Sigmoid colon (tissue), 7 donors: ENCODE measurements around the gene TMPRSS4. TPM values are rescaled to one million over a fixed set of nuclear protein-coding genes. Genes with fewer than 3 reads are reported as not detected.

Experiments used
- DNase-seq: peaks from one replicate; pipeline ENCODE4 v3.0.0-alpha.2; 2019
- H3K27ac ChIP-seq, 4 donors: fragments of 200-600 bp; sonication (generic); one replicate each; pipeline ENCODE4 v1.5.1; 2016 to 2019; ENCODE audit warnings: mild to moderate bottlenecking in 1 of 4
- H3K27me3 ChIP-seq, 3 donors: fragments of 200-600 bp; sonication (generic); one replicate each; pipeline ENCODE4 v1.5.1; 2019; ENCODE audit warnings: mild to moderate bottlenecking in 1 of 3
- H3K36me3 ChIP-seq, 4 donors: fragments of 200-600 bp; sonication (generic); one replicate each; pipeline ENCODE4 v1.5.1; 2016 to 2019
- H3K4me1 ChIP-seq, 4 donors: fragments of 200-600 bp; sonication (generic); one replicate each; pipeline ENCODE4 v1.5.1; 2017 to 2019
- H3K4me3 ChIP-seq, 4 donors: fragments of 200-600 bp; sonication (generic); one replicate each; pipeline ENCODE4 v1.5.1; 2017 to 2019; ENCODE audit warnings: mild to moderate bottlenecking in 2 of 4, moderate library complexity in 1 of 4
- H3K9me3 ChIP-seq, 4 donors: fragments of 200-600 bp in 3 of 4; sonication (generic) in 3 of 4; one replicate each; pipeline versions ENCODE4 v1.5.1 to v1.6.1; 2013 to 2019
- CTCF ChIP-seq, 4 experiments: fragments of 450-650 bp in 3 of 4; fragments of 200-600 bp in 1 of 4; IDR thresholded peaks; one replicate each; pipeline ENCODE4 v1.5.1; 2016 to 2019; ENCODE audit warnings: antibody characterized with exemption in 4 of 4, mild to moderate bottlenecking in 3 of 4, moderate library complexity in 2 of 4
- EP300 ChIP-seq, 4 donors: sonication (generic); formaldehyde crosslinking; IDR thresholded peaks; one replicate each; pipeline ENCODE4 v1.6.1; 2017; ENCODE audit warnings: antibody characterized with exemption in 4 of 4
- POLR2A ChIP-seq, 2 donors: fragments of 450-650 bp; IDR thresholded peaks; one replicate each; pipeline ENCODE4 v1.6.1; 2016; ENCODE audit warnings: antibody characterized with exemption in 2 of 2, mild to moderate bottlenecking in 2 of 2, moderate library complexity in 2 of 2
- POLR2AphosphoS5 ChIP-seq, 4 donors: sonication (generic); formaldehyde crosslinking; IDR thresholded peaks; one replicate each; pipeline ENCODE4 v1.6.1; 2017; ENCODE audit warnings: antibody characterized with exemption in 4 of 4
- WGBS, 2 donors: extraction: QIAGEN DNeasy Blood & Tissue Kit; methylation state at CpG; one replicate each; pipeline ENCODE4 v1.1.7; 2013; 5-methylcytosine and 5-hydroxymethylcytosine counted together
- intact Hi-C: fragments of 100-400 bp; cut with DNase I; formaldehyde crosslinking; loops from one replicate; pipeline ENCODE4 v1.15.1; 2023
- polyA plus RNA-seq, 3 donors: library from polyadenylated mRNA; stranded (reverse); fragments of 200-250 nt; gene quantifications; one replicate each; pipeline ENCODE4 v1.2.3, GENCODE V29; 2013
- total RNA-seq, 4 donors: library from RNA; depleted of rRNA; stranded (reverse); fragments of >200 nt; gene quantifications; one replicate each; pipeline ENCODE4 v1.1.0, GENCODE V29; 2016
- donor health status: healthy with polysubstance abuse.
- donor health status: Bipolar disorder and iron deficiency.
- donor health status: healthy.

TMPRSS4 gene
- total and polyA plus RNA-seq, 7 donors = 1.4 to 134 (median 84.6) TPM; not detected in 3

- WGBS, 2 donors = 82 to 93% methylated on average over 8 of the region's 8 CpGs
- TF ChIP-seq EP300 (IDR thresholded peaks at IDR 0.05) (no peak), CTCF (IDR thresholded peaks at IDR 0.05) (no peak), POLR2AphosphoS5 (IDR thresholded peaks at IDR 0.05) (no peak), POLR2A (IDR thresholded peaks at IDR 0.05) (no peak)
- Histone ChIP-seq H3K27ac (no peak overlapping the region), H3K36me3 (no peaks in the 10 kb centered on the region), H3K27me3 (no peaks in the 10 kb centered on the region), H3K9me3 (no peaks in the 10 kb centered on the region), H3K4me1 (no peaks in the 10 kb centered on the region), H3K4me3 (no peak overlapping the region)
- intact Hi-C loops = no loop called here
- DNase-seq = no peak
These were observed 48.2 kb downstream of the TMPRSS4 start for GRCh38 chr11:118124929-118125535.

GRCh38 chr11:118126082-118126838, 49.4 kb downstream of the TMPRSS4 start:
- no peak for DNase-seq
- no peaks in the 10 kb centered on the region for H3K4me1 ChIP-seq
- WGBS, 2 donors = 86 to 88% methylated on average over 7 of the region's 7 CpGs
- intact Hi-C loops = no loop called here
- H3K27ac ChIP-seq = no peak overlapping the region
- TF ChIP-seq POLR2A (IDR thresholded peaks at IDR 0.05) (no peak), CTCF (IDR thresholded peaks at IDR 0.05) (no peak), EP300 (IDR thresholded peaks at IDR 0.05) (no peak)
- no peaks in the 10 kb centered on the region for H3K27me3 ChIP-seq
- H3K36me3 ChIP-seq = no peaks in the 10 kb centered on the region
- no peaks in the 10 kb centered on the region for H3K9me3 ChIP-seq
- H3K4me3 ChIP-seq = no peak overlapping the region

- Histone ChIP-seq H3K4me3 (no peak overlapping the region), H3K27ac (no peak overlapping the region), H3K36me3 (no peaks in the 10 kb centered on the region), H3K9me3 (no peaks in the 10 kb centered on the region), H3K27me3 (no peaks in the 10 kb centered on the region), H3K4me1 (no peaks in the 10 kb centered on the region)
- no peak for TF ChIP-seq POLR2A (IDR thresholded peaks at IDR 0.05)
- TF ChIP-seq POLR2AphosphoS5 (IDR thresholded peaks at IDR 0.05) = no peak
- TF ChIP-seq EP300 (IDR thresholded peaks at IDR 0.05) = no peak
- no peak for TF ChIP-seq CTCF (IDR thresholded peaks at IDR 0.05)
- 71 to 76% methylated on average over 4 of the region's 4 CpGs for WGBS, 2 donors
- intact Hi-C loops = no loop called here
- DNase-seq = no peak
These were observed 51.4 kb downstream of the TMPRSS4 start for GRCh38 chr11:118128310-118128709.

- Histone ChIP-seq H3K36me3 (no peaks in the 10 kb centered on the region), H3K27ac (no peak overlapping the region), H3K4me3 (no peak overlapping the region), H3K27me3 (no peaks in the 10 kb centered on the region), H3K4me1 (no peaks in the 10 kb centered on the region), H3K9me3 (no peaks in the 10 kb centered on the region)
- 73 to 79% methylated on average over 11 of the region's 11 CpGs for WGBS, 2 donors
- intact Hi-C loops = no loop called here
- TF ChIP-seq EP300 (IDR thresholded peaks at IDR 0.05) = no peak
- TF ChIP-seq CTCF (IDR thresholded peaks at IDR 0.05) = no peak
- no peak for TF ChIP-seq POLR2A (IDR thresholded peaks at IDR 0.05)
- no peak for TF ChIP-seq POLR2AphosphoS5 (IDR thresholded peaks at IDR 0.05)
- no peak for DNase-seq
These were observed 52.0 kb downstream of the TMPRSS4 start for GRCh38 chr11:118128721-118129470.
